Neural progenitor cell (in vitro differentiated cells): ENCODE results near the gene RPL29. TPM values are rescaled to one million over a fixed set of nuclear protein-coding genes. Genes with fewer than 3 reads are reported as not detected.

ENCODE experiments used
- DNase-seq: peaks from one replicate; pipeline ENCODE4 v3.0.0-alpha.2; 2016; ENCODE audit warnings: low spot score
- H2AFZ ChIP-seq: fragments of 200-600 bp; sonication (generic); replicated peaks from 2 replicates; pipeline ENCODE4 v1.6.1; 2016; ENCODE audit warnings: antibody characterized with exemption
- H3F3A ChIP-seq: fragments of 200-600 bp; sonication (generic); 2 replicates; pipeline ENCODE4 v1.6.1; 2016; ENCODE audit warnings: antibody characterized with exemption, low read depth
- H3K27ac ChIP-seq: fragments of 200-600 bp; sonication (generic); 2 replicates; pipeline ENCODE4 v1.5.1; 2016; ENCODE audit warnings: mild to moderate bottlenecking
- H3K27me3 ChIP-seq: fragments of 200-600 bp; sonication (generic); 2 replicates; pipeline ENCODE4 v1.6.1; 2016; ENCODE audit warnings: mild to moderate bottlenecking, moderate library complexity
- H3K36me3 ChIP-seq: fragments of 200-600 bp; sonication (generic); 2 replicates; pipeline ENCODE4 v1.5.1; 2016
- H3K4me1 ChIP-seq: fragments of 200-600 bp; sonication (generic); 2 replicates; pipeline ENCODE4 v1.6.1; 2016; ENCODE audit warnings: mixed run types
- H3K4me2 ChIP-seq: fragments of 200-600 bp; sonication (generic); 2 replicates; pipeline ENCODE4 v1.6.1; 2016
- H3K4me3 ChIP-seq: fragments of 200-600 bp; sonication (generic); 2 replicates; pipeline ENCODE4 v1.5.1; 2016
- H3K79me2 ChIP-seq: fragments of 200-600 bp; sonication (generic); 2 replicates; pipeline ENCODE4 v1.6.1; 2016; ENCODE audit warnings: low read depth
- H3K9ac ChIP-seq: fragments of 200-600 bp; sonication (generic); 2 replicates; pipeline ENCODE4 v1.6.1; 2016
- H3K9me3 ChIP-seq: fragments of 200-600 bp; sonication (generic); 2 replicates; pipeline ENCODE4 v1.5.1; 2016; ENCODE audit warnings: low read depth
- H4K20me1 ChIP-seq: fragments of 200-600 bp; sonication (generic); 2 replicates; pipeline ENCODE4 v1.6.1; 2016; ENCODE audit warnings: low read depth
- H3K27ac Mint-ChIP-seq: 3 replicates; pipeline ENCODE4 v1.8.0; 2021; ENCODE audit warnings: mixed read lengths
- H3K27me3 Mint-ChIP-seq: 2 replicates; pipeline ENCODE4 v1.8.0; 2022; ENCODE audit warnings: low read depth, mild to moderate bottlenecking, inconsistent platforms, moderate library complexity, mixed read lengths; ENCODE audit not compliant: insufficient read depth
- H3K36me3 Mint-ChIP-seq: 3 replicates; pipeline ENCODE4 v1.8.0; 2021; ENCODE audit warnings: mixed read lengths
- H3K4me1 Mint-ChIP-seq: 3 replicates; pipeline ENCODE4 v1.8.0; 2021; ENCODE audit warnings: mixed read lengths
- H3K4me3 Mint-ChIP-seq: 3 replicates; pipeline ENCODE4 v1.8.0; 2021; ENCODE audit warnings: mild to moderate bottlenecking, moderate library complexity, mixed read lengths
- H3K9me3 Mint-ChIP-seq: 3 replicates; pipeline ENCODE4 v1.8.0; 2020; ENCODE audit warnings: mixed read lengths
- EZH2 ChIP-seq: fragments of 200-600 bp; sonication (generic); IDR thresholded peaks from 2 replicates; pipeline ENCODE4 v1.6.1; 2017; ENCODE audit warnings: antibody characterized with exemption, mild to moderate bottlenecking, moderate library complexity
- EZH2phosphoT487 ChIP-seq: fragments of 200-600 bp; sonication (generic); IDR thresholded peaks from 2 replicates; pipeline ENCODE4 v1.6.1; 2017; ENCODE audit warnings: antibody characterized with exemption
- total RNA-seq: library from RNA; depleted of rRNA; stranded (reverse); fragments of >200 nt; gene quantifications from 2 replicates; pipeline ENCODE4 v1.2.3, GENCODE V29; 2015; ENCODE audit warnings: low replicate concordance
- TF ChIP-seq, protein P1 (sequence below): fragments of 200-600 bp; sonication (generic); IDR thresholded peaks from 2 replicates; pipeline ENCODE4 v1.5.1; 2017; ENCODE audit warnings: antibody characterized with exemption, mild to moderate bottlenecking

The RPL29 gene
- total RNA-seq, 1 donor from 2014 or later = 1,431 TPM

DNA sequence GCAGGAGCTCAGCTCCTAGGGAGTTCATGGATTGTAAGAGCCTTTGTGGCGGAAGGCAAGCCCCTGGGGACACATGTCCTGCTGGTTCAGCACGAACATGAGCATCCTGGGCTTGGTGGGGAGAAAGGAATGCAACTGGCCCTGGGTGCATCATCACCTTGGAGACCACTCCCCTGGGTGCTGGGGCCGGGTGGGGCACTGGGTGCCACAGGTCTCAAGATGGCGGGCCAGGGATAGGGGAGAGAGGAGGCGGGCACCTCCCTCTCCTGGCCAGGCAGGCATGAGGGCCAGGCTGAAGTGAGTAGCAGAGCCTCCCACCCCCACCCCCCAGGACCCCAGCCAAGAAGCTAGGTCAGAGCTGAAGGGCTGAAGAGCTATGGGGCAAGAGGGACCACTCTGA lies 29.2 kb downstream of the RPL29 start:
- peaks cover 63% of the 10 kb centered on the region for H3K4me1 ChIP-seq
- H3K27me3 Mint-ChIP-seq = peaks cover 14% of the 10 kb centered on the region
- peaks cover 49% of the 10 kb centered on the region for H4K20me1 ChIP-seq
- H3K9me3 Mint-ChIP-seq = no peaks in the 10 kb centered on the region
- H3K4me3 ChIP-seq = peak overlapping the region; percentile 57
- peaks cover 51% of the 10 kb centered on the region for H3F3A ChIP-seq
- H3K4me3 Mint-ChIP-seq = peak overlapping the region; percentile 94
- H3K79me2 ChIP-seq = no peaks in the 10 kb centered on the region
- peaks cover 70% of the 10 kb centered on the region for H3K4me1 Mint-ChIP-seq
- DNase-seq = no peak
- no peak overlapping the region for H2AFZ ChIP-seq
- TF ChIP-seq, protein P1, sequence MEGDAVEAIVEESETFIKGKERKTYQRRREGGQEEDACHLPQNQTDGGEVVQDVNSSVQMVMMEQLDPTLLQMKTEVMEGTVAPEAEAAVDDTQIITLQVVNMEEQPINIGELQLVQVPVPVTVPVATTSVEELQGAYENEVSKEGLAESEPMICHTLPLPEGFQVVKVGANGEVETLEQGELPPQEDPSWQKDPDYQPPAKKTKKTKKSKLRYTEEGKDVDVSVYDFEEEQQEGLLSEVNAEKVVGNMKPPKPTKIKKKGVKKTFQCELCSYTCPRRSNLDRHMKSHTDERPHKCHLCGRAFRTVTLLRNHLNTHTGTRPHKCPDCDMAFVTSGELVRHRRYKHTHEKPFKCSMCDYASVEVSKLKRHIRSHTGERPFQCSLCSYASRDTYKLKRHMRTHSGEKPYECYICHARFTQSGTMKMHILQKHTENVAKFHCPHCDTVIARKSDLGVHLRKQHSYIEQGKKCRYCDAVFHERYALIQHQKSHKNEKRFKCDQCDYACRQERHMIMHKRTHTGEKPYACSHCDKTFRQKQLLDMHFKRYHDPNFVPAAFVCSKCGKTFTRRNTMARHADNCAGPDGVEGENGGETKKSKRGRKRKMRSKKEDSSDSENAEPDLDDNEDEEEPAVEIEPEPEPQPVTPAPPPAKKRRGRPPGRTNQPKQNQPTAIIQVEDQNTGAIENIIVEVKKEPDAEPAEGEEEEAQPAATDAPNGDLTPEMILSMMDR = no peak
- no peak for TF ChIP-seq EZH2
- no peak overlapping the region for H3K9ac ChIP-seq
- no peaks in the 10 kb centered on the region for H3K36me3 ChIP-seq
- H3K27ac ChIP-seq = no peak overlapping the region
- peaks cover 22% of the 10 kb centered on the region for H3K27me3 ChIP-seq
- peaks cover 5% of the 10 kb centered on the region for H3K36me3 Mint-ChIP-seq
- H3K9me3 ChIP-seq = no peaks in the 10 kb centered on the region
- peak overlapping the region; percentile 88 for H3K4me2 ChIP-seq
- H3K27ac Mint-ChIP-seq = peak overlapping the region; percentile 96

DNA sequence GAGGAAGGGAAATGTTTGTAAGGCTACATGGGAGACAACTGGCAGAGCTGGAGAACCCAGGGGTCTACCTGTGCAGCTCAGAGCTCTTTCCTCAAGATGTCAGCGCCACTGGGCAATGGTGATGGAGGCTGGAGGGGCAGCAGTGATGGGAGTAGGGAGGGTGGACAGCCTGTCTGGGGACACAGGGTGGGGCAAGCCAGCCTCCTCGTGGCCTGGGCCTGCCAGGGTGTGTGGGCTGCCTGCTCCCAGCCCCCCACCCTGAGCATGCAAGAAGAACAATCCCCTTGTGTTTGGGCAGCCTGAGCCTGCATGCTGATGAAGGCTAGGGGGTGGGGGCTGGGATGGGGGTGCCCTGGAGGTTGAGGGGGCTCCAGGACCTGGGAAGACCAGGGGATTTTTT lies 29.7 kb downstream of the RPL29 start:
- Histone ChIP-seq H3K27me3 (peaks cover 26% of the 10 kb centered on the region), H2AFZ (no peak overlapping the region), H3K9ac (no peak overlapping the region), H3K9me3 (no peaks in the 10 kb centered on the region), H3K4me1 (peaks cover 63% of the 10 kb centered on the region), H3K36me3 (no peaks in the 10 kb centered on the region), H4K20me1 (peaks cover 54% of the 10 kb centered on the region), H3K4me3 (peak overlapping the region; percentile 57), H3K27ac (no peak overlapping the region), H3K4me2 (peak overlapping the region; percentile 88), H3K79me2 (no peaks in the 10 kb centered on the region), H3F3A (peaks cover 46% of the 10 kb centered on the region)
- Mint-ChIP-seq H3K4me3 (peak overlapping the region; percentile 94), H3K4me1 (peaks cover 70% of the 10 kb centered on the region), H3K27me3 (peaks cover 16% of the 10 kb centered on the region), H3K27ac (peak overlapping the region; percentile 21), H3K9me3 (no peaks in the 10 kb centered on the region), H3K36me3 (peaks cover 5% of the 10 kb centered on the region)
- DNase-seq = no peak
- TF ChIP-seq, protein P1 = no peak
- TF ChIP-seq EZH2phosphoT487 = no peak
- no peak for TF ChIP-seq EZH2

DNA sequence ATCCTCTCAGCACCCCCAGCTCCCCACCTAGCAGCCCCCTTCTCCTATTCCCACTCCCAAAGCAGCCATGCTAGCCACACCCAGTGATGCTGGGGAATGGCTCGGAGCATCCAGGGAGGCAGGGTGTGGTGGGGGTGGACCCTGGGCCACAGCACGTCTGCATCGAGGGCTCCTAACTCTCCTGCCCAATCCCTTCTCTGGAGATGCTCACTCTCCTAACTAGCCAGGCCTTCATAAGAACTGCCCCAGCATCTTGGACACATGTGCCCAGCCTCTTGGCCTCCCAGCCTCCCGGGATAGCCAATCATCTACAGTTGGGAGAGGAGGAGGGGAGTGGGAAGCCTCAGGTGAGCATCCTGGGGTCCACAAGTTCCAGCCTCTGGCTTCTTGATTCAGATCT lies 31.2 kb downstream of the RPL29 start:
- Histone ChIP-seq H3K9me3 (no peaks in the 10 kb centered on the region), H3K79me2 (no peaks in the 10 kb centered on the region), H3K4me2 (peak overlapping the region; percentile 88), H3K4me3 (peak overlapping the region; percentile 5), H2AFZ (no peak overlapping the region), H3K9ac (no peak overlapping the region), H3K36me3 (no peaks in the 10 kb centered on the region), H3K27me3 (peaks cover 30% of the 10 kb centered on the region), H3K4me1 (peaks cover 60% of the 10 kb centered on the region), H4K20me1 (peaks cover 62% of the 10 kb centered on the region), H3F3A (peaks cover 42% of the 10 kb centered on the region), H3K27ac (no peak overlapping the region)
- Mint-ChIP-seq H3K9me3 (no peaks in the 10 kb centered on the region), H3K4me3 (peak overlapping the region; percentile 82), H3K27me3 (peaks cover 14% of the 10 kb centered on the region), H3K4me1 (peaks cover 59% of the 10 kb centered on the region), H3K36me3 (peaks cover 5% of the 10 kb centered on the region), H3K27ac (no peak overlapping the region)
- TF ChIP-seq EZH2 = no peak
- no peak for DNase-seq

DNA sequence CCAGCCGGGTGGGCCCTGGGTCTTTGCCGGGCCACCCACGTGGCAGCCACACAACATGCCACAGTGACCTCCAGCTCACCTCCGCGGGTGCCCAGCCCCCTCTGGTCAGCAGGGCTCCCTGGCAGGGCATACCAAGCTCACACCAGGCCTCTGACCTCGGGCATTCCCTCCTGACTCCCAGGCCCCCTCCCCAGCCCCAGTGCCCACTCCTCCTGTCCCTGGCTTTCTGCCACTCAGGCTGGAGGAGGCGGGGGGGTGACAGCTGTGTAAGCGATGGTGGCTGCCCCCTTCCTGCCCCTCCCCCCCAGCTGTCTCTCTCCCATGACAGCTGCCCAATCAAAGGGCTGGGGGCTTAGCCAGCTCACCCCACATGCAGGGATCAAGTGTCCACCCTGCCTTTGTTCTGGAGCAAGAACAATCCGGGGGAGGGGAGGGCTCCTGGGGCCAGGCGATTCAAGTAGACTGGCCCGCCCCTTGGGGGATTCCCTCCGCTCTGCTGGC lies 31.7 kb downstream of the RPL29 start:
- Histone ChIP-seq H3K36me3 (no peaks in the 10 kb centered on the region), H3K4me2 (peak overlapping the region; percentile 88), H4K20me1 (peaks cover 62% of the 10 kb centered on the region), H3K79me2 (no peaks in the 10 kb centered on the region), H3K4me3 (peak overlapping the region; percentile 5), H3K9me3 (no peaks in the 10 kb centered on the region), H3K9ac (no peak overlapping the region), H3K27ac (no peak overlapping the region), H3K4me1 (peaks cover 55% of the 10 kb centered on the region), H3K27me3 (peaks cover 30% of the 10 kb centered on the region), H3F3A (peaks cover 37% of the 10 kb centered on the region), H2AFZ (no peak overlapping the region)
- H3K27ac Mint-ChIP-seq = no peak overlapping the region
- H3K9me3 Mint-ChIP-seq = no peaks in the 10 kb centered on the region
- peaks cover 54% of the 10 kb centered on the region for H3K4me1 Mint-ChIP-seq
- H3K36me3 Mint-ChIP-seq = peaks cover 5% of the 10 kb centered on the region
- DNase-seq = peak; percentile 92
- H3K27me3 Mint-ChIP-seq = peaks cover 14% of the 10 kb centered on the region
- H3K4me3 Mint-ChIP-seq = peak overlapping the region; percentile 82
- no peak for TF ChIP-seq EZH2phosphoT487
- TF ChIP-seq EZH2 = no peak
- TF ChIP-seq, protein P1 = no peak
